CD4-positive, alpha-beta T cell treated with Interleukin-6 for 4 hours (primary cell): ENCODE measurements around the gene PNKD.
A peak's percentile ranks its signal among the peaks of the same experiment; 100 is the strongest.

ENCODE experiments used
- DNase-seq: peaks from one replicate; pipeline ENCODE4 v3.0.0-alpha.2; 2020; ENCODE audit warnings: mixed read lengths

Gene PNKD, protein sequence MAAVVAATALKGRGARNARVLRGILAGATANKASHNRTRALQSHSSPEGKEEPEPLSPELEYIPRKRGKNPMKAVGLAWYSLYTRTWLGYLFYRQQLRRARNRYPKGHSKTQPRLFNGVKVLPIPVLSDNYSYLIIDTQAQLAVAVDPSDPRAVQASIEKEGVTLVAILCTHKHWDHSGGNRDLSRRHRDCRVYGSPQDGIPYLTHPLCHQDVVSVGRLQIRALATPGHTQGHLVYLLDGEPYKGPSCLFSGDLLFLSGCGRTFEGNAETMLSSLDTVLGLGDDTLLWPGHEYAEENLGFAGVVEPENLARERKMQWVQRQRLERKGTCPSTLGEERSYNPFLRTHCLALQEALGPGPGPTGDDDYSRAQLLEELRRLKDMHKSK

DNA sequence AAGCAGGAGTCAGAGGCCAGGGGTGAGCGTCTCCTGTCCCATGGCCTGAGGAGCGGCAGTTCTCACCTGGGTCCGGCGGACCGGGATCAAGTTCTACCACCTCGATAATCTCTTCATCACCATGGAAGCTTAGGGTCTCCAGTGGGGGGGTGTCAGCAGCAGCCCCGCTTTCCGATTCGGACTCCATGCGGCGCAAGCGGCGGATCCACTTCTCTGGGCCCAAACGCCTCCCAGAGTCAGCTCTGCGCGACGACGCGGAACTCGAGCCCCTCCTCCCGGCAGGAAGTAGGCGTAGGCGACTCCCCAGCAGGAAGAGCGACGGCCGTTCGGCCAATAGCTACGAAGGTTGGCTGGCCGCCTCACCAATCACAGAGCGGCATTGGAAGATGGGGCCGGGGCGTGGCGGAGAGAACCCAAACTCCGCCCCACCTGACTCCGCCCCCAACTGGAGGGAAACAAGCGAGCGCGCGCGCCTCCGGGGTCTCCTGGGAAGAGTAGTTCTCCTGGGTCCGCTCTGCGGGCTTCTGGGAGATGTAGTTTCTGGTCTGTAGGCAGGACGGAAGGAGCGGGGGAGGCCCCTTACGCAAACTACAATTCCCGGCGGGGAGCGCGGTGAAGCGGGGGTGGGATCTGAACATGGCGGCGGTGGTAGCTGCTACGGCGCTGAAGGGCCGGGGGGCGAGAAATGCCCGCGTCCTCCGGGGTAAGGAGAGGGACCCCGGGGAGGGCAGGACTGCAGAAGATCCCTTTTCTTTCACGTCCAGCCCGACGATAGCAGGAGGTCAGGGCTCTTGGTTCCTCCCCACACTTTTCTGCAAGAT is at the start of gene PNKD, which contains the start of gene AAMP:
Gene PNKD (plus strand): TSS at position 620 of the 821 bp plus-strand sequence. CDS start 17 bp downstream, at position 637.
Gene AAMP (minus strand): TSS at position 238 of the 821 bp plus-strand sequence. CDS start 51 bp downstream, at position 187.
- DNase-seq = peak; percentile 100

DNA sequence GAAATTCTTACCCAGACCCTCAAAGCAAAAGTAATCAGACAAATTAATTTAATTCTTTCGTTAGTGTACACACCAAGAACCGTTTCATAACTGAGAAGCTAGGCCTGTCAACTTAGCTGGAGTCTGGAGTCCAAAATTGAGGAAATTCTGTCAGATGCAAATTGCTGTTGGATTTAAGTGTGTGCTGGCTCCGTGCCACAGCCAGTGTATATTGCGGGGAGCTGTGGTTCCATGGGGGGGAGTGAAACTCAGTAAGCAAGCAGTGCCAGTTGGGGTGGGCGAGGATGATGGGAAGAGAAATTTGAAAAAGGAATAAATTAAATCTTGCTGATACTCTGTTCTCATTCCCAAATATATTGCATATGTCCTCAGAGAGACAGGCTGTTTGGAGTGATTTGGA is 49.3 kb upstream of the PNKD start:
- peak; percentile 43 for DNase-seq

DNA sequence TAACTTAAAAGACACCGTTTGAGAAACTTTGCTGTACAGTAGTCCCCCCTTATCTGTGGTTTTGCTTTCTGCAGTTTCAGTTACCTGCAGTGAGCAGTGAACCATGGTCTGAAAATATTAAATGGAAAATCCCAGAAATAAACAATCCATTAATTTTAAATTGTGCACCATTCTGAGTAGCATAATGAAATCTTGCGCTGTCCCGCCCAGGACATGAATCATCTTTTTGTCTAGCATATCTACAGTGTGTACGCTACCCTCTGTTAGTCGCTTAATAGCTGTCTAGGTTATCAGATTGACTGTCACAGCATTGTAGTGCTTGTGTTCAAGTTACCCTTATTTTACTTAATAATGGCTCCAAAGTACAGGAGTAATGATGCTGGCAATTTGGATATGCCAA is 47.3 kb upstream of the PNKD start:
- peak; percentile 46 for DNase-seq

DNA sequence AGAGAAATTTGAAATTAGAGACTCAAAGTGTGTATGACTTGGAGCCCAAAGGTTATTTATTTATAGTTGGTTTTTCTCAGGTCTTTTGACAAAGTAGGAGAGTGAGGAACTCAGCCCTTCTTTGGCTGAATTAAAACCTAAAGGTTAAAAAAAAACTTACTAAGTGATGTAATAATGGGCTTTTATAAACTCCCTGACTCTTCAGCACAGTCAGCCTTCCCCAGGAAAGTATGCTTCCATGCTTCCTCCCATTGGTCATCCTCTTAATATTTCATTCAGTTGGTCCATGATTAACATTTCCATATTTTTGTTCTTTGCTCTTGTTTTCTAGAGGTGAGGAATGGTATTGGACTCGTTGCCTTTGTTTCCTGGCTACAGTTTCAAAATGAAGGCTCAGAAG is 46.1 kb upstream of the PNKD start:
- DNase-seq = no peak

DNA sequence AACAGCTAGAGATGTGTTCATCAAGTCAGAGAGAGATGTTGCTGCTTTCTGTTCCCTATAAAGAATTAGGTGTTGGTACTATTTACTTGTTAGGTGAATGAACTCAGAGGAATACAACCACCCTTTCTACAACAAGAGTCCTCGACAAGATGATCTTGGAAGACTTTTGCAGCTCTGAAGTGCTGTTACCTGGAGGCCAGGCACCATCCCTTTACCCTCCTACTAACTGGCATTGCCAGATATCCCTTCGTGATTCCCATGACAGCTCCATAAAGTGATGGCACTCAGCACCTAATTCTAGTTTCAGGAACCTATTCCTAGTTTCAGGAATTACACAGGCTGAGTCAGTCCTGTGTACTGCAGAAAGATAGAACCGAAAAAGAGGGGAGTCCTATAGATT is 43.4 kb upstream of the PNKD start:
- no peak for DNase-seq

DNA sequence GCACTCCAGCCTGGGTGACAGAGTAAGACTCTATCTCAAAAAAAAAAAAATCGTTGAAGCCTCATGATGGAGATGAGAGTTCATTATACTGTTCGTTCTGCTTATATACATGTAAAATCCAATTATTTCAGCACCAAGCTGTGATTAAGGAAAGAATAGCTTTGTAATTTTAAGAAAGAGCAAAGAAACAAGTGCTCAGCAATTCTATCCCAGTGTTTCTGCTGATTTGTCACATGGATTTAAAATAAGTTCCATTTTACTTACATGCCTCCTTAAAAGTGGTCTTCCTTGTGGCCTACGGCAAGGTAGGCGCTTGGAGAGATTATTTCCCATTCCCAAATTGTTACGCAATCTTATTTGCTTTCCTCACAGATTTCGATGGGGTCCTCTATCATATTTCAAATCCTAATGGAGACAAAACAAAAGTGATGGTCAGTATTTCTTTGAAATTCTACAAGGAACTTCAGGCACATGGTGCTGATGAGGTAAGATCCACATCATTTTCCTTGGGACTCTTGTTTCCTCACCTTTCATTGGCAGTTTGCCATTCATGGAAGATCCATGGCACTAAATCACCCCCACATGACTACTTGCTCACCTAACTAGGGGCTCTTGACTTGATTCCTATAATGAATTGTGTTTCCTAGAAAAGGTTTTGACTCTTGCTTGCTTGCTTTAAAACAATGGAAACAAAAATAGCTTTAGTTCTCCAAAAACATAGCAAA is 41.8 kb upstream of the PNKD start:
- no peak for DNase-seq

DNA sequence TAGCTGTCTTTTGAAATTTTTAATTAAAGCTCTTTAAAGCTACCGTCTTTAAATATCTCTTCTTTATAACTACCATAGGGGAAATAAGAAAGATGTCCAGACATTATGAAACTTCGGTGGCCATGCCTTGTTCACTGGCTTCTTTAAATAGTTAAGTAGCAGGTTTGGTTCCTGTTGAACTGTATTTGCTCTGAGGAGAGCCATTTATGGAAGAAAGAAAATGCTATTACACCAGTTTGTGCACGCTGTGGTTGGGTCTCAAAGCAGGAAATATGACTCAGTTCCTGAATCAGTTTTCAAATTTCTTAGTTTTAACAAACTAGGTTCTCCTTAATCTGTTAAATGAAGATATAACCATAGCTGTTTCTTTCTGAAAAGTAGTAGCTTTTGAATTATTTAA is 41.1 kb upstream of the PNKD start:
- DNase-seq = peak; percentile 56

DNA sequence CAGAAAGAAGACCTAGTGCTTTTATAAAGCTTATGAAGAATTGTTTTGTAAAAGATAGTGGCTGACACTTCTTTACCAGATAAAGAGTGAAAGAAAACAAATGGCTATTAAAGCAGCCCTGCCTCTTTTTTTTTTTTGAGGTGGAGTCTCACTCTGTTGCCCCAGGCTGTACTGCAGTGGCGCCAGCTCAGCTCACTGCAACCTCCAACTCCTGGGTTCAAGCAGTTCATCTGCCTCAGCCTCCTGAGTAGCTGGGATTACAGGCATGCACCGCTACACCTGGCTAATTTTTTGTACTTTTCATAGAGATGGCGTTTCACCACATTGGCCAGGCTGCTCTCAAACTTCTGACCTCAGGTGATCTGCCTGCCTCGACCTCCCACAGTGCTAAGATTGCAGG is 40.5 kb upstream of the PNKD start:
- DNase-seq = peak; percentile 40

DNA sequence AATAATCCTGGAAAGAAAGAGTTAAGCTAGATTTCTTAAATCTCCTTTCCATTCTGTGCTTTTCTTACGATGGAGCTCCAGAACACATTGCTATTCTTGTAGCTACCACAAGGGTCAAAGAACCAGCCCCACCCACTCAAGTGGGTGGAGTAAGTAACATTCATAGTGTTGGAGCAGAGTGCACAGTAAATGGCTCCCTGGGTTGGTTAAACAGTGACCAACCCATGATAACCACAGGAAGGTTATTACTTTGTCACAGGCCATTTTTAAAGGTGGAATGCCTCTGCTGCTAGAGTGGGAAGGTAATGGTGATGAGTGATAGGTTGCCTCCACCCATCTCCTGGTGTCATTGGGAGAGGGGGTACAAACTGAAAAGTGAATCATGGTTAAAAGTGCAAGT is 39.4 kb upstream of the PNKD start:
- DNase-seq = peak; percentile 31

DNA sequence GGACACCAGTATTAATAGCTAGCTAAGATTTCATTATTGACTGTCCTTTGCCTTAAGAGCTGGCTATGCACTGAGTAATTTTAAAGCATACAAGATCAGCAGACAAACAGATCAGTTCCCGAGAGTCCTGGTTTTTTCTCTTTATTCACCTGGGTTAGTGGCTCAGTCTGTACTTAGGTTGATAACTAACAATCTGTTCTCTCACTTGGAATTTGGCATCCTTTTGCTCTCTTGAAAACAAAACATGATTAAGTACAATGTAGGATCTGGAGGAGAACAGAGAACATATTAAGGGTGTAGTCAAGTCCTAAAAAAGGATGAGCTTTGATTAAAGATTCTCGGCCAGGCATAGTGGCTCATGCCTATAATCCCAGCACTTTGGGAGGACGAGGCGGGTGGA is 36.8 kb upstream of the PNKD start:
- no peak for DNase-seq

DNA sequence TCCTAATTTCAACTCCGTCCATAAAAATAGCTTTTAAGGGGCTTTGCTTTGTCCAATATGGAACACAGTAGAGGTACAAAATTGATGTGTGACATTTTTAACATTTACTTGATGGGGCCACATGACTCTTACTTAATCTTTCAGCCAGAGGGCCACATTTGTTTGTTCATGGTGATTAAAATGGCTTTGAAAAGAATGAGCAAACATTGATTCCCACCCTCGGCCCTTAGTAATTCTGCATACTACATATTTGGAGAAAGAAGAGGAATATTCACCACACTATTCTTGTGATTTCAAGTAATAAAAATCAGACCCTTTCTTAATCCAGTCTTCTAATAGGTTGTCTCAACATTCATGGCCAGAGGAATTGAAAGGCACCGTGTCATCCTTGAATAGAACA is 35.8 kb upstream of the PNKD start:
- DNase-seq = no peak

DNA sequence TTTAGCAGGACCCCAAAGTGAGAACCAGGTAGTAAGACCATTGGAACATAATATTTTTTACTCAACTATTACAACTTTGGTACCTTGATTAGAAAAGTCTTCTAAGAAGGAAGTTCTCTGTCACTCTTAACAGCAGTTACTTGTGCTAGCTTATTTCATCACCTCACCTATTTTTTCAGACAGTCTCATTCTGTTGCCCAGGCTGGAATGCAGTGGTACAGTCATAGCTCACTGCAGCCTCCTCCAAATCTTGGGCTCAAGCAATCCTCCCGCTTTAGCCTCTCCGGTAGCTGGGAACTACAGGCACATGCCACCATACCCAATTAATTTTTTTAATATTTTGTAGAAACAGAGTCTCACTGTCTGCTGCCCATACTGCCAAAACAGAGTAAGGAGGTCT is 35.3 kb upstream of the PNKD start:
- no peak for DNase-seq

DNA sequence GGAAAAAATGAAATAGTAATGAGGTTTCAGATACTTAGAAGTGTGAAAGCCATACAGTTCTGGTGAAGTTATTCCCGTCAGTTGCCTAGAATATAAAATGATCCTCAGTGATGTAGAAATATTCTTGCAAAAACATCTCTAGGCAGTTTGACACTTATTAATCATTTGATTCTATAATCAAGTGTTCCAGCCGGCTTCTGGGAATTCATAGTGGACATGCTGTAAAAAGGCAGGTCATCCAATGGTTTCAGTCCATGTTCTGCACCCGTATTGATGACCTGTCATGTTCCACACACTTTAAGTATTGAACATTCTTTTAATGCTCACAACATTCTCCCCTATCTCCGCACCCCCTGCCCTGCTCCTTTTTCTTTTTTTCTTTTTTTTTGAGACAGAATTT is 33.5 kb upstream of the PNKD start:
- no peak for DNase-seq

DNA sequence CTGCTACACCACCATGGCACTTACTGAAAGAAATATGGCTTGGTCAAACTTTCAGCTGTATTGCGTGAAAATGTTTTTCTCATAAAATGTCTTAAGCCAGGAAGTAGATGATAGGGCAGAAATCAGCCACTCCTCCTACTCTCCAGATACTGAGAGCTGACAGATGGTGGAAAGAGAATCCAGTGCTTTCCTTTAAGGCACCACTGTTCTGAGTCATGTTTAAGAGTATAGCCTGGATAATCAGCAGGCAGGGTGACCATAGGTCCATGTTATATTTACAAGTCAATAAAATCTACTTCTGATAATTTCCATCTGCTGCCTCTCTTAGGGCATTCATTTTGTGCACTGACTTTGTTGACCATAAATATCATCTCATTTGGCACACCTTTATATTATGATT is 31.4 kb upstream of the PNKD start:
- DNase-seq = no peak

DNA sequence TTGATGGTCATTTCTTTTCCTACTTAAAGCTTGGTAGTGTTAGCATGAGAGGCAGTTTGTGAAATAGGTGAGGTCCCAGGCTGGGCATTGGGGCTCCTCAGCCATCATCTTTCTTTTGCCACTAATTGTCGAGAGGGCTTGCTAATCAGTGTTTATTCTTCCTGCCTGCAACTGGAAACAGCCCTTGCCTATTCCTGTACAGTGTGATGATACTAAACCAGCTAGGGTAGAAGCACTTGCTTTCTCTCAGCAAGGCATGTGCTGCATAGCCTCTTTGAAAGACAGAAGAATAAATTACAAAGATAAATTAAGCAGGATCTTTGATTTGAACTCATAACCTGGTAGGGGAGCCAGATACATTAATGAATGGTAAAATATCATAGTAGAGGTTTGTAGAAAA is 26.1 kb upstream of the PNKD start:
- no peak for DNase-seq

DNA sequence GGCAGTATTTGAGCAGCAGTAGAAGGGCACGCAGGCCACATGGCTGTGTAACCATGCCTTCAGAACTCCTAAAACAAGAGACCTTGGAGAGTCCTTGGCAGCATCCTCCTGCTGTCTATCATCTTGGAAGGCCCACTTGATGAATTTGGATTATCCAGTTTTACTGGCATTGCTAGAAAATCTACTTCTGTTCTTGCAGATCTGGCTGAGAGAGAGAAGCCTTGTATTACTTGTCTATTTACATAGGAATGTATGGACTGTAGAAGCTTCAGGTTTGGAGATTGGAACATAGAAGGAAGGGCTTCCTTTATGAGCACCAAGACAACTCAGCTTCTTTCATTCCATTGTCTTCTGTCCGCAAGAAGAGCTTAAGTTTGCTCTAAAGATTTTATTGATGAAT is 25.7 kb upstream of the PNKD start:
- DNase-seq = no peak

DNA sequence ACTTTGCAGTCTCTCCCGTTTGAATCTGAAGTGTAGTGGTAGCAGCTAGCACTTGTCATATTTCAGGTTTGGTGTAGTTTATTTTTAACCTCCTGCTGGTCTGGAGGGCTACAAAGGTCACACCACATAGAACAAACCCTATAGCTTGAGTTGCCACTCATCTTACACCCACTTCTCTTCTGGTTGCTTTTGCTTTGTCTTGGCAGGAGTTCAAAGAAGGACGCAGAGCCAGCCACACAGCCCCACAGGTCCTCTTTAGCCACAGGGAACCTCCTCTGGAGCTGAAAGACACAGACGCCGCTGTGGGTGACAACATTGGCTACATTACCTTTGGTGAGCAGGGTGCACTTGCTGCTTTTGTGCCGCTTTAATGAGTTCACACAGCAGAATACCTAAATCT is 25.1 kb upstream of the PNKD start:
- no peak for DNase-seq

DNA sequence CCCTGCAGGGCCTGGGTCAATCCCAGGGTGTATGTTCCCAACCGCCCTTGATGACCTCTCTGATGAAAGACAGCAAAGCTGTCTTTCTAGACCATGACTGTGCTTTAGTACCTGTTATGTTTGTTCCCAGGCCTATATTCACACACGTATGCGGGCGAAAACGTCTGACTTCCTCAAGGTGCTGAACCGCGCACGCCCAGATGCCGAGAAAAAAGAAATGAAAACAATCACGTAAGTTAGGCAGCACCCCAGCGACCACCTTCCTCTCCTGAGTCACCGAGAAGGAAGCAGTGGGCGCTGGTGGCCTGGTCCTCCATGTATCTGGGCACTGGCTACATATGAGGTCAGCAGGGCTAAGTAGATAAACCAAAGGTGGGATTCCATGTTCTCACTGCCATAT is 20.6 kb upstream of the PNKD start:
- no peak for DNase-seq

DNA sequence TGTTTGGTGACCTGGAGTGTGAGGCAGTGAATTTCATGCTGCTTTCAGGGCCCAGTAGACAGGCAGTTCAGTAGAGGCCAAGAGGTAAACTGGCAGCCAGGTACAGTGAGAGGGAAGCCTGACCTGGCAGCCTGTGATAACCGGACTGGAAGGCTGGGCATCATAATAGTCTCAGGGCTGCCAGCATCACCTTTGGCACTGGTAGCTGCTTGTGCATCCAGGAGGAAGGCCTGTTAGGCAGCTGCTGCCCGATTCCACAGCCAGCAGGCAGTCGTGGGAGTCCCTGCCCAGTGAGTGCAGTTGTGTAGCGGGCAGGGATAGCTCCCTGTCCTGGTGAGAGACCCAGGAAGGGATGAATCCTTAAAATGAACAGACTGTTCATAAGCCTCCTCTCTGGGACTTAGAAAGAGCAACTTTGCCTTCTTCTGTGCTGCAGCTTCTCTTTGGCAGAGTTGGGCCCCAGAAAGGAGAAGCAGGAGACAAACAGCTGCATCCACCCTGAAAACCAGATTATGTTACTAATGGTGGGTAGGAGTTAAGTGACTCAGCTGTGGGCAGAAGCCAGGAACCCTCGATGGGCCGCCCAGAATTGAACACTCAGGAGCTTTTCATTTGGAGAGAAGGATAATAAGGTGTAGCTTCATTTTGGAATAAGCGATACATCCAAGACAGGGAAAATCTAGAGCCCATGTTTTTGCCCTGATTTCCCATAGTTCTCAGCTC is 17.6 kb upstream of the PNKD start:
- no peak for DNase-seq

DNA sequence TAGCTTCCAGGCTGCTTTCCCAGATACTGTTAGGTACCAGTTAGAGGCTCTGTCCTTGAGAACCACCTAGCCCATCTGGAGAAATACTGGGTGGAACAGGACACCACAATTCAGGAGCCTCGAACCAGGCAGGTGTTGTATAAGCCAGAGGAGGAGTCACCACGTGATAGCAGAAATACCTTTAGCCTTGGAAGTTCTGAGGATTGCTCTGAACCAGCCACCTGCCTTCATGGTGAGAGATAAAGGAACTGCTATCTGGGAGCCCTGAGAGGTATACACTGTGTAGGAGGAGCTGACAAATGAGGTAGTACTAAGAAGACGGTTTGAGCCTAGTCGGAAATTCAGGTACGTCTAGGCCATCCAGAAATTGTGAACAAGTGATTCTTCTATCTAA is 17.1 kb upstream of the PNKD start:
- no peak for DNase-seq

DNA sequence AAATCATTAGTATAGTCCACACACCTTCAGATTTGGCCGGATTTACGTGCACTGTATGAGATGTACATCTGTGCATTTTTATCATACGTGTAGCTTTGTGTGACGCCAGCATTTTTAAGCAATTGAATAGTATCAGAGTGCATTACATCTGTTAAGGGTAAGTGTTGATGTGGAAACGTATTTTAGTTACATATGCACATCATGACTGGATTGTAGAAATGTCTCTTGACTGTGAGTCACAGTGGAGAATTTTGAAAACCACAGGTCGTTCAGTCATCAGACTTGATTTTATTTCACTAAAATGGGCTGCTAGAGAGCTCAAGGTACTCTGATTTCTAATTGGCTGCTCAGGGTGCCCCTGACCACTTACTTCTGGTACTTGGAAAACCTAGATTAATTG is 14.9 kb upstream of the PNKD start:
- DNase-seq = no peak

DNA sequence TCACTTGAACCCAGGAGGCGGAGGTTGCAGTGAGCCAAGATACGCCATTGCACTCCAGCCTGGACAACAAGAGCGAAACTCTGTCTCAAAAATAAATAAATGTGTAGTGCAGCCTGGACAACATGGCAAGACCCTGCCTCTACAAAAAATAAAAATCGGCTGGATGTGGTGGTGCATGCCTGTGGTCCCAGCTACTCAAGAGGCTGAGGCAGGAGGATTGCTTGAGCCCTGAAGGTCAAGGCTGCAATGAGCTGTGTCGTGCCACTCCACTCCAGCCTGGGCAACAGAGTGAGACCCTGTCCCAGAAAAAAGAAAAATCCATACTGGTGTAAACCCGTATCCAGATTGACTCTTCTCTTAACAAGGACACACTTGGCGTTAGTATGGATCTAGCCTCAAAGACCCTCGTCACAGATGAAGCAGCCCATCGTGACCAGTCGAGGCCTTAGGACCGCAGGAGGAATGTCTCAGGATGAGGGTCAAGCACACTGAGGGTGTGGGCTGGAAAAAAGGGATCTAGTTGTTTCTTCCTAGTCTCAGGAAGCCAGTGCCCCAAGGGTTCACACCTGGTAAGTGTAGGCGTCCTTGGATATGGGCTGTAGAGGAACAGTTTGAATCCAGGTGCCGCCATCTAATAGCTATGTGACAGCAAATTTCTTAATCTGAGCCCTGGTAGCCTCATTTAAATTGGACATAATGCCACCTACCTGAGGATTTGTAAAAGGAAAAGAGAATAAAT is 13.5 kb upstream of the PNKD start:
- DNase-seq = no peak
